Measurements from ENCODE around the gene TMEM30A. TPM values are rescaled to one million over a fixed set of nuclear protein-coding genes. Genes with fewer than 3 reads are reported as not detected.

TMEM30A gene
- total RNA-seq, 2 experiments from 2014 or later, result 51.5 to 61.6 TPM

DNA sequence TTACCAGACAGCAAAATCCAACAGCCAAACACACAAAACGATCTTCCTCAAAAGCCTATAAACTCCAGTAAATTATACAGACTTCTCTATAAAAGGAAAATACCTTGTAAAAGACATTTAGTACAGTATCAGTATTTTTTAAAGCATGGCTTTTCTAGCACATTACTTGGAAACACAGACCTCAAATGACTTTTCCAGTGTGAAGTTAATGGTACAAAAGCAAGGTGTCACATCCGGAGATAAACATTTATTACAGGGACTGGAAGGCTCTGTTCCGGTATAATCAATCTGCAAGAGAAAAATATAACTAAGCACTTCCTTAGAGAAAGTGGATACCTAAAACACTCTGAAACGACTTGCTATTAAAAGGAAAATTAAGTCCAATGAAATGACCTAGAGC is 17.1 kb downstream of the TMEM30A start:
- H3K9me3 Mint-ChIP-seq, result no peaks in the 10 kb centered on the region
- POLR2A ChIA-PET, result no interaction called here
- no peaks in the 10 kb centered on the region for H3K27me3 Mint-ChIP-seq
- H3K4me1 Mint-ChIP-seq, result peaks cover 7% of the 10 kb centered on the region
- H3K27ac Mint-ChIP-seq, result no peak overlapping the region
- H3K4me3 Mint-ChIP-seq, result no peak overlapping the region
- no peak for ATAC-seq (ENCODE audit: low read depth)
- no peak for DNase-seq
- H3K36me3 Mint-ChIP-seq, result peaks cover 21% of the 10 kb centered on the region

GRCh38 chr6:75266716-75267291 is 17.8 kb downstream of the TMEM30A start:
- POLR2A ChIA-PET, result no interaction called here
- Mint-ChIP-seq H3K4me3 (no peak overlapping the region), H3K36me3 (peaks cover 16% of the 10 kb centered on the region), H3K9me3 (no peaks in the 10 kb centered on the region), H3K4me1 (peaks cover 7% of the 10 kb centered on the region), H3K27me3 (no peaks in the 10 kb centered on the region), H3K27ac (no peak overlapping the region)
- peak; percentile 66 for ATAC-seq (ENCODE audit: low read depth)
- no peak for DNase-seq

DNA sequence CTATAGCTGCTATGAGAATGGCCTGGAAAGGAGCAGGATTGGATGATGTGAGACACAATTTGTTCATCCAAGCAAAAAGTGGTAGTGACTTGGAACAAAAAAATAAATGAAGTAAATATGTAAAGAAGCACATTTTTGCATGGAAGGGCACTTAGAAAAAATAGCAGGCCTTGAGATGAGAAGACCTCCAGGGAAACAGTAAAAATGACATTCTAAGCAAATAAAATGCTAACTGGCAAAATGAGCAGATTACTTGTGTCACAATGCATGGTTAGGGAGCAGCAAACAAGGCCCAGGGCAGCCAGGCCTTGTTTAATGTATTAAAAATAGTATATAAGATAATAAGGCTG is 21.2 kb downstream of the TMEM30A start:
- no peak for DNase-seq
- Mint-ChIP-seq H3K27me3 (no peaks in the 10 kb centered on the region), H3K27ac (no peak overlapping the region), H3K36me3 (peaks cover 4% of the 10 kb centered on the region), H3K9me3 (no peaks in the 10 kb centered on the region), H3K4me3 (no peak overlapping the region), H3K4me1 (peaks cover 3% of the 10 kb centered on the region)
- no peak for ATAC-seq (ENCODE audit: low read depth)
- POLR2A ChIA-PET, result no interaction called here

DNA sequence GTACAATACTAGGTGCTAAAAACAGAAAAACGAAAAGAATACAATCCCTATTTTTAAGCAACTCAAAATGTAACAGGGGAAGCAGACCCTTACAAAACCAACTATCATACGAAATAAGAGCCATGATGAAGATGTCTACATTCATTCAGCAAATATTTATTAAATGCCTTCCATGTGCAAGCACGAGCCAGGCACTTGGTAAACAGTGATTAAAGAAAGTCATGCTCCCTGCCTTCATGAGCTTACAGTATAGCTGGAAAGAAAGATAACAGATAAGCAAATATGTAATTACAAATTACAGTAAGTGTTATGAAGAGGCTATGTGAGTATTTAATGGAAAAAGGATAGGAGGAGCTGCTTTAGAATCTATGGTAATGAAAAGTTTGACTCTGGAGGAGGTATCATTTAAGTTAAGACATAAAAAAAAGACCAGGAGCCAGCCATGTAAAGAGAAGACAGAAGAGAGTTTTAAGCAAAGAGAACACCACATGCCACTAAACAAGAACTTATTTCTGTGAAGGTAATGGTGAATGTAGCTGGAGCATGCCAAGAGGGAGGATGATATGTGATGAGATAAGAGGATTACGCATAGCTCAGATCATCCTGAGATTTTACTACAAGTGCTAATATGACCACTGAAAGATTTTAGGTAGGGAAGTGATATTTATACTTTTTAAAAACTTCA is 21.7 kb downstream of the TMEM30A start:
- Mint-ChIP-seq H3K36me3 (peaks cover 4% of the 10 kb centered on the region), H3K4me1 (peaks cover 3% of the 10 kb centered on the region), H3K9me3 (no peaks in the 10 kb centered on the region), H3K27me3 (no peaks in the 10 kb centered on the region), H3K4me3 (no peak overlapping the region), H3K27ac (peak overlapping the region; percentile 22)
- DNase-seq (no peak), ATAC-seq (ENCODE audit: low read depth) (no peak)
- POLR2A ChIA-PET, result no interaction called here

GRCh38 chr6:75261299-75261698 is 23.3 kb downstream of the TMEM30A start:
- Mint-ChIP-seq H3K4me1 (no peaks in the 10 kb centered on the region), H3K27ac (no peak overlapping the region), H3K4me3 (no peak overlapping the region), H3K36me3 (peaks cover 4% of the 10 kb centered on the region), H3K9me3 (no peaks in the 10 kb centered on the region), H3K27me3 (no peaks in the 10 kb centered on the region)
- ATAC-seq (ENCODE audit: low read depth), result no peak
- DNase-seq, result no peak
- POLR2A ChIA-PET, result no interaction called here

DNA sequence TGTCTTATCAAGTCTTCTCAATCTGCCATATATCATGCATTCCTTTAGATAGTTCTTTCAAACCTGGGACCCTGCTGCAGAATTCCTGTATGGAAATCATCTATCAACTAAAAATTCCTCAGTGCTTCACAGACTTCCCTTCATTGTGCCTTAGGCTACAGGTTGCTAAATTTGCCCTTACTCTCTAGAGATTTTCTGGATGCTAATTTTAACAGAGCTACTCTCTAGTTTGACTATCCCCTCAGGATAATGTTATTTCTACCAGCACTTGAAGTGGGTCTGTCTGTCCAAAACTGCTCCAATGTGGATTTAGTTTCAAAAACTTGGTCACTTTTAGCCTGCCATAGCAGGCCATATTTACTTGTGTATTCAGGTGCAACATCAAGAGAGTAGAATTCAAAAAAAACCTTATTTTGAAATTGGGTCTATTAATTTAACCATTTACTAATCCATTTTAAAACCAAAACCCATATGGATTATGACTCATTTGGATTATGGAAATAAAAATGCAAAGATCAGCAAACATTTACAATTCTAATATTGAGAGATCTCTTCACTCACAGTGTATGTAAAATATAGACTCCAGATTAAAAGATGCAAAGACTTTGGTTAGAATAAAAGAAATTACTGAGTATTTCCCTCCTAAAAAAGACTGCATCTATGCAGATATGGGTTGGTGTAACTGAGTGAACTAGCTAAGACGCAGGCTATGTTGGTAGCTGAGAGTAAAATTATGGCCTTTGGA is 27.1 kb downstream of the TMEM30A start:
- POLR2A ChIA-PET, result no interaction called here
- Mint-ChIP-seq H3K27me3 (no peaks in the 10 kb centered on the region), H3K4me3 (no peak overlapping the region), H3K4me1 (no peaks in the 10 kb centered on the region), H3K36me3 (peaks cover 8% of the 10 kb centered on the region), H3K9me3 (no peaks in the 10 kb centered on the region), H3K27ac (no peak overlapping the region)
- no peak for DNase-seq
- no peak for ATAC-seq (ENCODE audit: low read depth)

GRCh38 chr6:75250552-75250951 is 34.0 kb downstream of the TMEM30A start:
- H3K27me3 Mint-ChIP-seq, result peaks cover 20% of the 10 kb centered on the region
- no peak for ATAC-seq (ENCODE audit: low read depth)
- POLR2A ChIA-PET, result no interaction called here
- H3K4me3 Mint-ChIP-seq, result no peak overlapping the region
- no peak overlapping the region for H3K27ac Mint-ChIP-seq
- no peaks in the 10 kb centered on the region for H3K9me3 Mint-ChIP-seq
- H3K4me1 Mint-ChIP-seq, result peaks cover 2% of the 10 kb centered on the region
- H3K36me3 Mint-ChIP-seq, result peaks cover 6% of the 10 kb centered on the region
- no peak for DNase-seq

DNA sequence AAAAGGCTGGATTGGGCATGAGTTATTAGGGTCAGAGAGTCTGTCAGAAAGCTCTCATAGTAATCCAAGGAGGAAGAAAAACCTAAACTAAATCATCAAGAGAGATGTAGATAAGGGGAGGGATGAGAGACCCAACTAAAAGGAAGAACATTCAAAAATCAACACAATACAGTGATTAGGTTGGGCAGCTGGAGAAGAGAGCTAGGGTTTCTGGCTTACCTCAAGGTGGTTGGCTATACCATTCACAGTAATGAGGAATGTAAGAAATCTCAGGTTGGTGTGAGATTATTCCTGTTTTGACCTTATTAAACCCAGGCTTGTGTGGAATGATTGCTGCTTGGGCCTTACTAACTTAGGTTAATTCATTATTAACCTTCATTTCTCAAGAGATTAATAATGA is 34.8 kb downstream of the TMEM30A start:
- POLR2A ChIA-PET, result no interaction called here
- Mint-ChIP-seq H3K36me3 (peaks cover 6% of the 10 kb centered on the region), H3K27ac (no peak overlapping the region), H3K4me3 (no peak overlapping the region), H3K4me1 (peaks cover 3% of the 10 kb centered on the region), H3K27me3 (peaks cover 21% of the 10 kb centered on the region), H3K9me3 (no peaks in the 10 kb centered on the region)
- ATAC-seq (ENCODE audit: low read depth) (no peak), DNase-seq (no peak)

GRCh38 chr6:75246386-75246785 is 38.2 kb downstream of the TMEM30A start:
- Mint-ChIP-seq H3K27ac (no peak overlapping the region), H3K4me1 (peaks cover 18% of the 10 kb centered on the region), H3K9me3 (no peaks in the 10 kb centered on the region), H3K27me3 (peaks cover 21% of the 10 kb centered on the region), H3K4me3 (no peak overlapping the region), H3K36me3 (peaks cover 1% of the 10 kb centered on the region)
- POLR2A ChIA-PET, result no interaction called here
- no peak for DNase-seq
- no peak for ATAC-seq (ENCODE audit: low read depth)

DNA sequence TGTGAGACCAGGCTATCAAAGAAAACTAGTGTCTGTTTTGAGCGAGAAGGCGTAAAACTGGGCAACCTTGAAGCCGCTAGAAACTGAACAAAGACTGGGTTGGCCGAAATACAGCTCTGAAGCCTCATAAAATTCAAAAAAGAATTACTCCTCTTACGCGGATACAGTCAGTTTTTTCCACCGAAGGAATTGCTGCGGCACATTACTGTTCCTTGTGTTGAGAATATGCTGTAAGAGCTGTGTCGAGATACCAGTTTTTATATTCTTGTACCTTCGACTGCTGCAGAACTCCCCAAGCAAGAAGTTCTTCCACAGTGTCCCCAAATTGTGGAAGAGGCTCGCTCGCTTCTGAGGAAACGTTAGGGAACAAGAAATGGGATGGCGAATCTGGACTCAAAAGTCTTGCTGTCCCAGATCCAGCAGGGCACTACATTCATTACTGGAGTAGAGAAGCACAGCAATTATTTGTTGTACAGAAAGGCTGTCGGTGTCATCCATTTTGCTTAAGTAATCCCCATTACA is 40.5 kb downstream of the TMEM30A start:
- DNase-seq (no peak), ATAC-seq (ENCODE audit: low read depth) (peak; percentile 37)
- peaks cover 21% of the 10 kb centered on the region for H3K4me1 Mint-ChIP-seq

GRCh38 chr6:75243333-75244062 is 41.1 kb downstream of the TMEM30A start, which contains the start of gene COX7A2:
Gene COX7A2, minus strand, starts transcription at chr6:75243801. Its CDS starts 67 bp downstream, at chr6:75243734.
- POLR2A ChIA-PET, result interaction anchor here (0.7 to 2.7 kb wide), 4 partner anchors 15 to 358 kb away, joined by 3 to 33 read pairs (median 5); partner anchors contain the start of genes SENP6 and TMEM30A
- peaks cover 22% of the 10 kb centered on the region for H3K36me3 Mint-ChIP-seq
- peak within 1 kb of the TSS; percentile 100 for H3K27ac Mint-ChIP-seq
- H3K27me3 Mint-ChIP-seq, result peaks cover 19% of the 10 kb centered on the region
- H3K4me3 Mint-ChIP-seq, result peak within 1 kb of the TSS; percentile 100
- DNase-seq (peak; percentile 78), ATAC-seq (ENCODE audit: low read depth) (peak; percentile 97)
- peaks cover 21% of the 10 kb centered on the region for H3K4me1 Mint-ChIP-seq
- H3K9me3 Mint-ChIP-seq, result no peaks in the 10 kb centered on the region

More for the DNA sequence above, 40.5 kb downstream of the TMEM30A start:
- Mint-ChIP-seq H3K27me3 (peaks cover 19% of the 10 kb centered on the region), H3K36me3 (peaks cover 18% of the 10 kb centered on the region), H3K4me3 (peak overlapping the region; percentile 100), H3K27ac (peak overlapping the region; percentile 100), H3K9me3 (no peaks in the 10 kb centered on the region)
- POLR2A ChIA-PET, result interaction anchor here (1.0 to 2.7 kb wide), 3 partner anchors 38 to 358 kb away, joined by 3 to 33 read pairs (median 7); partner anchors contain the start of genes SENP6 and TMEM30A

DNA sequence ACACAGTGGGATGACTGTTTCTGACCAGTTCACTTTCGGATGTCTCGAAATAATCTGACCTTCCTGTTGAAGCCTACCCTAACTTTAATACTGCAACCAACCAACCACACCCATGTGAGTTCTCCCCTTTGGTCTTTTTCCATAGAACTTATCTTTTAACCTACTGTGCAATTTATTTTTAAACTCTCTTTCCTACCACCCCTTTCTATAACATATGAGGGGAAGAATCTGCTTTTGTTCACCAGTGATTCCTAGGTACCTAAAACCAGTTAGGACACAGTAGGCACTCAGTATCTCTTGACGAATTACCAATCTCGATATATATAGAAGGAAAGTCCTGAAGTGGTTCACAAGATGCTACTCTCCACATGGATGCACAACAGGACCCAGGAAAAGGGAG is 48.0 kb downstream of the TMEM30A start:
- H3K36me3 Mint-ChIP-seq, result peaks cover 36% of the 10 kb centered on the region
- H3K4me3 Mint-ChIP-seq, result no peak overlapping the region
- ATAC-seq (ENCODE audit: low read depth) (no peak), DNase-seq (no peak)
- H3K9me3 Mint-ChIP-seq, result no peaks in the 10 kb centered on the region
- no peak overlapping the region for H3K27ac Mint-ChIP-seq
- no peaks in the 10 kb centered on the region for H3K27me3 Mint-ChIP-seq
- POLR2A ChIA-PET, result no interaction called here
- H3K4me1 Mint-ChIP-seq, result peaks cover 8% of the 10 kb centered on the region

DNA sequence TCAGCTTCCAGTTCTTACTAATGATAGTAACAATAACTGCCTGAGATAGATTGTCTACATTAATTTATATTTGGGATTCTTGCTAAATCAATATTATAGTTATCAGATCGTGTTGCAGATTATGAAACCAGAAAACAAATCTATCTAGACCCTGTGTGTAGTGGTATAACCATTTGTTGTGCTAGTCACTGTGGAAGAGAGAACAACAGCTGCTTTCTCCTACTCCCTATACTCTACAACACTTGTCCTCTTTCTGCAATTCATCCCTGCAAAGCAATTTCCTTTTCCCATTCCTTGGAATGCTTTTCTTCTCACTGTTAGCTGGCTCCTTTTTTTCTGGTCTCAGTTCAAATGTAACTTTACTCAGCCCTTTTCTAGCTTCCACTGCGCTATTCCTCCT is 49.3 kb downstream of the TMEM30A start:
- DNase-seq, result no peak
- no peaks in the 10 kb centered on the region for H3K9me3 Mint-ChIP-seq
- no peaks in the 10 kb centered on the region for H3K27me3 Mint-ChIP-seq
- POLR2A ChIA-PET, result interaction anchor here (0.5 kb wide), 1 partner anchor 1589 kb away, joined by 5 read pairs; no protein-coding TSS in a partner anchor
- peaks cover 28% of the 10 kb centered on the region for H3K36me3 Mint-ChIP-seq
- ATAC-seq (ENCODE audit: low read depth), result no peak
- H3K4me3 Mint-ChIP-seq, result no peak overlapping the region
- H3K4me1 Mint-ChIP-seq, result no peaks in the 10 kb centered on the region
- no peak overlapping the region for H3K27ac Mint-ChIP-seq
